Astrocyte of the spinal cord (primary cell): ENCODE measurements around the gene C1QL1.

Source experiments
- DNase-seq: peaks from one replicate; pipeline ENCODE4 v3.0.0; 2011; ENCODE audit warnings: low read depth, low spot score
- H3K4me3 ChIP-seq: 2 replicates; pipeline ENCODE4 v1.5.1; 2011; ENCODE audit warnings: low read depth, mild to moderate bottlenecking, low read length, moderate library complexity
- in situ Hi-C: cut with HindIII; loops from 2 replicates; pipeline ENCODE4 v1.10.0; 2017; ENCODE audit warnings: low sequenced_read_pairs
- TF ChIP-seq, protein P1 (sequence below): IDR thresholded peaks from 2 replicates; pipeline ENCODE4 v1.5.1; 2012; ENCODE audit warnings: low read depth, mild to moderate bottlenecking, low read length, inconsistent platforms

Gene C1QL1

DNA sequence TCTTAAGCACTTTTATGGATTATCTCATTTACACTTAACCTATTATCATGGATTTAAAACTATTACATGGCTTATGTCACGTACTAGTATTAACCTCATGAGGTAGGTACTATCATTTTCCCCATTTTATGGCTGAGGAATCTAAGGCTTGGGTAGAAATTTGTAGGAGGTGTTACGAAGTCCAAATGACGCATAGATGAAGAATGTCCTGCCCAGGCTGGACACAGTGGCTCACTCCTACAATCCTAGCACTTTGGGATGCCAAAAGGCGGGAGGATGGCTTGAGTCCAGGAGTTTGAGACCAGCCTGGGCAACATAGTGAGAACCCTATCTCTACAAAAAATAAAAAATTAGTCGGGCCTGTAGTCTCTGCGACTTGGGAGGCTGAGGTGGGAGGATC, 4.8 kb upstream of the C1QL1 start:
- in situ Hi-C loops, result no loop called here
- no peak for DNase-seq
- TF ChIP-seq, protein P1, sequence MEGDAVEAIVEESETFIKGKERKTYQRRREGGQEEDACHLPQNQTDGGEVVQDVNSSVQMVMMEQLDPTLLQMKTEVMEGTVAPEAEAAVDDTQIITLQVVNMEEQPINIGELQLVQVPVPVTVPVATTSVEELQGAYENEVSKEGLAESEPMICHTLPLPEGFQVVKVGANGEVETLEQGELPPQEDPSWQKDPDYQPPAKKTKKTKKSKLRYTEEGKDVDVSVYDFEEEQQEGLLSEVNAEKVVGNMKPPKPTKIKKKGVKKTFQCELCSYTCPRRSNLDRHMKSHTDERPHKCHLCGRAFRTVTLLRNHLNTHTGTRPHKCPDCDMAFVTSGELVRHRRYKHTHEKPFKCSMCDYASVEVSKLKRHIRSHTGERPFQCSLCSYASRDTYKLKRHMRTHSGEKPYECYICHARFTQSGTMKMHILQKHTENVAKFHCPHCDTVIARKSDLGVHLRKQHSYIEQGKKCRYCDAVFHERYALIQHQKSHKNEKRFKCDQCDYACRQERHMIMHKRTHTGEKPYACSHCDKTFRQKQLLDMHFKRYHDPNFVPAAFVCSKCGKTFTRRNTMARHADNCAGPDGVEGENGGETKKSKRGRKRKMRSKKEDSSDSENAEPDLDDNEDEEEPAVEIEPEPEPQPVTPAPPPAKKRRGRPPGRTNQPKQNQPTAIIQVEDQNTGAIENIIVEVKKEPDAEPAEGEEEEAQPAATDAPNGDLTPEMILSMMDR, result no peak
- no peak overlapping the region for H3K4me3 ChIP-seq

DNA sequence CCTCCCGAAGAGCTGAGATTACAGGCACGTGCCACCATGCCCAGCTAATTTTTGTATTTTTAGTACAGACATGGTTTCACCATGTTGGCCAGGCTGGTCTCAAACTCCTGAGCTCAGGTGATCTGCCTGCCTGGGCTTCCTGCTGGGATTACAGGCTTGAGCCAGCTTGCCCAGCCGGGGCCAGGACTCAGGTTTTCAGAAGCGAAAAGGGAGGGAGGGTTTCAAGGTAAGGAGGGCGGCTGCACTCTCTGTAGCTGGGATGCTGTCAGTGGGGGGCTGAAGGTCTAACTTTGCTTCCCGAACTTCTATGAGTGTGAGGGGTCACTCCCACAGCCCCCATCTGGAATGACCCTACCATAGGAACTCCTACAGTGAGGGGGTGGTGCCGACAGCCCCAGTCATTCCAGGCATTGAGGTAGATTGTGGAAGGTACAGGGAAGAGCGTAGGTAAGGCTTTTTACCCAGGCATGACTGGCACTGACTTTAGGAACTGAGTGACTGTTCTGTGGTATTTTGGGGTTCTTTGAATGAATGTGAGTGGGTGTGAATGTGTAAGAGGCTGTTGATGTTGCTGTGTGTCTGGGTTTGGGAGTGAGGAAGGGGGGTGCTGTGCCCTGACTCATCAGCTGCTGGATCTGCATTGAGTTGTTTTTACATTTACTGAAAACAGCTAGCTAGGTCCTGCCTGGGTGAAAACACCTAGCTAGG, 3.8 kb upstream of the C1QL1 start:
- peak; percentile 24 for DNase-seq
- in situ Hi-C loops, result no loop called here
- no peak overlapping the region for H3K4me3 ChIP-seq
- TF ChIP-seq, protein P1, result no peak

DNA sequence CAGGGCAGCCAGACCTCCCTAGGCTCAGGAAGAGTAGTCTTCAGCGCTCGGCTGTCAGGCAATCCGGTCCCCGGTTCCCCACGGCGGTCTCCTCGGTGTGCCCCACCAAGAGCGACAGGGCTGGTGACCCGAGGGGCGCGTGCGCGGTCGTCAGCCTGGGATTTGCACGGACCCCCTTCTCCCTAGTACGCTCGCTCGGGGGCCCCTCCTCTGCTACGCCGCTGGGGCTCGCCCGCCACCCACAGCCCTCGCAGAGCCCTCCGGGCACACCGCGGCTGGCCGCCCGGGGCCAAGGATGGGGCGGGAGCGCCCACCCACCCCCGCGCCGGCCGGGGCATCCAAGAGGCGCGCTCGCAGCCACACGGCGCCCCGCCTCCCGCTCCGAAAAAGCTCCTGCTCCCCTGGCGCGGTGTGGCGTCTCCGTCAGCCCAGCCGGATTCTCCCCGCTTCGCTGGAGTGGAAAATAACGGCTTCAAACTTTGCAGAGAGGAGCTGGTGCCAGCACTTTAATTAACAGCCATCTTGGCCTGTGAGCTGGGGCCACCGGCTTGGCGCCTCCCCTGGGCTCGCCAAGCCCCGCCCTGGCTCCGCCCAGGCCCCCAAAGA, 2.1 kb upstream of the C1QL1 start:
- in situ Hi-C loops, result no loop called here
- peak overlapping the region; percentile 42 for H3K4me3 ChIP-seq
- TF ChIP-seq, protein P1, result no peak
- DNase-seq, result peak; percentile 9

DNA sequence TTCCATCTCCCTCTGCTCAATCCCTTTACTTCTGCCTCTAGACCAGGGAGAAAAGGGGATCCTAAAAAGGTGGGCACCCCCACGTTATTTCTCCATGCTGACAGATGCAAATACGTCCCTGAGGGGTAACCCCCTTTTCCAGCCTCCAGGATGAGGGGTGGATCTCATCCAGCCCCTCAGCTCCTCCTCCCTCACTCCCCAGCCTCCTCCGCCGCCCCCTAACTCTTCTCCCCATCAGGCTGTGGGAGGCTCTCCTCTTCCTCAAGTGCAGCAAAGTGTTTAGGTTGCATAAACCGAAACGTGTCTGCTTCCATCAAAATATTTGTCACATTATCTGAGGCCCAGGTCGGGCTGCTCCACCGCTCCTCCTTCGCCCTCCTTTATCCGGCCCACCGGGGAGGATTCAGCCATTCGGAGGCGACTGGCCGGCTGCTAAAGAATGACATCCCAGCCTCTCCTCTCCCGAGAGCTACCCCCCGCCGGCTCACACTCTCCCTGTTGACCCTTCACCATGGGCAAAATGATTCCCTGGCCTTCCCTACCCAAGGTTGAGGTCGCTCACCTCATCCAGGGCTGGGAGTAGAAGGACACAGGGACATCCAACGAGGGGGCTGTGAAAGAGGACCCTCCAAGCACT, 1.2 kb upstream of the C1QL1 start:
- TF ChIP-seq, protein P1, result no peak
- in situ Hi-C loops, result no loop called here
- no peak overlapping the region for H3K4me3 ChIP-seq
- DNase-seq, result no peak

- no peak overlapping the region for H3K4me3 ChIP-seq
- in situ Hi-C loops, result no loop called here
- TF ChIP-seq, protein P1, result no peak
- no peak for DNase-seq
Observed at GRCh38 chr17:44967907-44968224, 237 bp downstream of the C1QL1 start.

DNA sequence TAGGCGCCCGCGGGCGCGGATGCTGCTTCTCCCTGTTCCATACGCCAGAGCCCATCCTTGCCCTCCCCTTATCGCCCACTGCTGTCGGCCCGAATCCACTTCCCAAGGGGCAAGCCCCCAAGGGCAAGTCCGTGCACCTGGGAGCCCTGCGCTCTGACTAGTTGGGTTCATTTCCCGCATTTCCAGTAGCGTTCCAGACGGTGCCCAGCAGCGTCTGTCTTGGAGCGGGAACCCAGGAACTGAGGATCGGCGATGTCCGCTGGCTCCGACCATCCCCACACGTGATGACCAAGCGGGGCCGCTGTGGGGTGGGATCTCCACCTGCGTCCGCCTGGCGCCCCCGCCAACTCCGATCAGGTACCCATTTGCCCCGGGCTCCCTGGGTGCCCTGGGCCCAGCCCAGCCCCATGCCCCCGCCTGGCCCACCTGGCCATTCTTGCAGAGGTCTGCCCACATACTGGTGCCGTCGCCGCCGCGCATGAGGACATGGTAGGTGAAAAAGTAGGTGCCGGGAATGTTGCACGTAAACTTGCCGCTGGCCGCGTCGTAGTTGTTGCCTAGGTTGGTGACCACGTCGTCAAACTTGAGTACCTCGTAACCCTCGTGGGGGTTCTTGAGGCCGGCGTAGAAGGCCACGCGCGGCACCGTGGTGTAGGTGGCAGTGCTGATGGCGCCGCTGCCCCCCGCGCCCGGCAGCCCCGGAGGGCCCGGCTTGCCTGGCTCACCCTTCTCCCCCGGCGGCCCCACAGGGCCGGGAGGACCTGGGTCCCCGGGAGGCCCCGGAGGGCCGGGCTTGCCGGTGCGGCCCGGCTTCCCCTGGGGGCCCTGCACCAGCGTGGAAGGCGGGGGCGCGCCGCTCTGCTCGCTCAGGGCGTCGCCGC, 837 bp downstream of the C1QL1 start:
- H3K4me3 ChIP-seq, result no peak overlapping the region
- in situ Hi-C loops, result no loop called here
- TF ChIP-seq, protein P1, result no peak
- DNase-seq, result no peak
